NT2/D1 (cell line): Measurements from ENCODE around the gene TSPAN9.
A peak's percentile ranks its signal among the peaks of the same experiment; 100 is the strongest.

Experiments used
- DNase-seq: peaks from one replicate; pipeline ENCODE4 v3.0.0-alpha.2; 2011; ENCODE audit warnings: low read depth, low spot score
- H3K27me3 ChIP-seq: 2 replicates; pipeline ENCODE4 v1.6.0; 2011; ENCODE audit warnings: mild to moderate bottlenecking; ENCODE audit not compliant: insufficient read length, insufficient read depth
- H3K36me3 ChIP-seq: 2 replicates; pipeline ENCODE4 v1.6.1; 2011; ENCODE audit warnings: mild to moderate bottlenecking, low read length, mixed read lengths; ENCODE audit not compliant: insufficient read depth, insufficient read length
- H3K4me1 ChIP-seq: 2 replicates; pipeline ENCODE4 v1.5.1; 2011; ENCODE audit not compliant: insufficient read depth, insufficient read length
- H3K4me3 ChIP-seq: 2 replicates; pipeline ENCODE4 v1.5.1; 2011; ENCODE audit warnings: low read depth; ENCODE audit not compliant: insufficient read length
- H3K9ac ChIP-seq: 2 replicates; pipeline ENCODE4 v1.6.0; 2011; ENCODE audit warnings: low read depth; ENCODE audit not compliant: insufficient read length
- H3K9me3 ChIP-seq: 2 replicates; pipeline ENCODE4 v1.5.1; 2011; ENCODE audit warnings: mild to moderate bottlenecking, low read length; ENCODE audit not compliant: insufficient read depth
- SUZ12 ChIP-seq: IDR thresholded peaks from 2 replicates; pipeline ENCODE4 v1.6.1; 2011; ENCODE audit not compliant: insufficient read length, insufficient read depth; ENCODE audit errors: extremely low read depth
- YY1 ChIP-seq: IDR thresholded peaks from 2 replicates; pipeline ENCODE4 v1.6.1; 2011; ENCODE audit not compliant: insufficient read length, insufficient read depth
- ZNF274 ChIP-seq: IDR thresholded peaks from 2 replicates; pipeline ENCODE4 v1.6.1; 2011; ENCODE audit warnings: mild to moderate bottlenecking, low read depth, low read length

Gene TSPAN9

GRCh38 chr12:3253682-3254275 is 176.6 kb downstream of the TSPAN9 start:
- H3K9ac ChIP-seq = no peak overlapping the region
- no peak for DNase-seq
- TF ChIP-seq SUZ12 (no peak), ZNF274 (no peak), YY1 (no peak)
- peaks cover 28% of the 10 kb centered on the region for H3K4me1 ChIP-seq
- peaks cover 6% of the 10 kb centered on the region for H3K36me3 ChIP-seq
- H3K9me3 ChIP-seq = no peaks in the 10 kb centered on the region
- no peaks in the 10 kb centered on the region for H3K27me3 ChIP-seq
- H3K4me3 ChIP-seq = no peak overlapping the region

DNA sequence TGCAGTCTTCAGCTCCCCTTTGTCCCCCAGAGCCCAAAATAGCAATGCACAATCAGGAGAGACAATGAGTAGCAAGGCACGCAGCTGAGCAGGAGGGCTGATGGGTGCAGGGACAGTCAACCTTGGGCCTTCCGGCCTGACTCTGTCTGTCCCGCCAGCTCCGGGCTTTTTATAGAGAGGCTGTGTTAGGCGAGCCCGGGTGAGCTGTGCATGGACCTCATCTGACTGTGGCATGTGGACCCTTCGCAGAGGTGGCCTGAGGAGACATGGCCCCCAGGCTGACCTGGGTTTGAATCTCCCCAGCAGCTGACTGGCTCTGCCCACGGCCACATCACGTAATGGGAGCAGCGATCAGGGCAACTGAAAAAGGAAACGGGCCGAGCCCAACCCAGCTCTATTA is 177.9 kb downstream of the TSPAN9 start:
- Histone ChIP-seq H3K9me3 (no peaks in the 10 kb centered on the region), H3K27me3 (no peaks in the 10 kb centered on the region), H3K9ac (no peak overlapping the region), H3K36me3 (peaks cover 15% of the 10 kb centered on the region), H3K4me3 (no peak overlapping the region), H3K4me1 (peaks cover 28% of the 10 kb centered on the region)
- DNase-seq = no peak
- TF ChIP-seq ZNF274 = no peak
- no peak for TF ChIP-seq YY1
- TF ChIP-seq SUZ12 = no peak

- Histone ChIP-seq H3K9me3 (no peaks in the 10 kb centered on the region), H3K27me3 (no peaks in the 10 kb centered on the region), H3K9ac (no peak overlapping the region), H3K4me3 (no peak overlapping the region), H3K4me1 (peaks cover 26% of the 10 kb centered on the region), H3K36me3 (peaks cover 15% of the 10 kb centered on the region)
- TF ChIP-seq SUZ12 (no peak), YY1 (no peak), ZNF274 (no peak)
- no peak for DNase-seq
Observed at GRCh38 chr12:3256103-3256631, 179.0 kb downstream of the TSPAN9 start.

- Histone ChIP-seq H3K9ac (no peak overlapping the region), H3K9me3 (no peaks in the 10 kb centered on the region), H3K36me3 (peaks cover 20% of the 10 kb centered on the region), H3K27me3 (no peaks in the 10 kb centered on the region), H3K4me1 (peaks cover 20% of the 10 kb centered on the region), H3K4me3 (no peak overlapping the region)
- DNase-seq = peak; percentile 44
- TF ChIP-seq YY1 = no peak
- no peak for TF ChIP-seq ZNF274
- no peak for TF ChIP-seq SUZ12
Observed at GRCh38 chr12:3257411-3257810, 180.2 kb downstream of the TSPAN9 start.

DNA sequence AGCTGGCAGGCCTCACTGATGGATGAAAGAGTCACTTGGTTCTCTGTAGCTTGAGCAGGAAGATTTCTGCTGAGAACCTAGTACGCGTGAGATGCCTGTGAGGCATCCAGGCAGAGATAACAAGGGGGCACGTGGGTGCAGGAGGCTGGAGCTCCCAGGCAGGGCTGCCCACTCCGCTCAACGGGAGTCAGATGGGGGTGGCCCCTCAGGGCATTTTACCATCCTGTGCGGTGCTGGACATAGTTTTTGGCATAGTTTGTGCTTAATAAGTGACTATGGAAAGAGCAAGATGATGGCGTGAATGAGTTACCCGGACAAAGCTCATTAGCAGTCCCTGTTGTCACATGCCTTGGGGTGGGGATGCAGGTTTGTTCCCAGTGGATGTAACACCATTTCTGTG is 182.8 kb downstream of the TSPAN9 start:
- no peak for DNase-seq
- Histone ChIP-seq H3K9ac (no peak overlapping the region), H3K9me3 (no peaks in the 10 kb centered on the region), H3K4me1 (peaks cover 20% of the 10 kb centered on the region), H3K4me3 (no peak overlapping the region), H3K27me3 (no peaks in the 10 kb centered on the region), H3K36me3 (peaks cover 27% of the 10 kb centered on the region)
- no peak for TF ChIP-seq YY1
- no peak for TF ChIP-seq ZNF274
- TF ChIP-seq SUZ12 = no peak

GRCh38 chr12:3261782-3262359 is 184.7 kb downstream of the TSPAN9 start:
- TF ChIP-seq SUZ12 (no peak), YY1 (no peak), ZNF274 (no peak)
- Histone ChIP-seq H3K27me3 (no peaks in the 10 kb centered on the region), H3K4me1 (peaks cover 21% of the 10 kb centered on the region), H3K4me3 (no peak overlapping the region), H3K9ac (no peak overlapping the region), H3K36me3 (peaks cover 33% of the 10 kb centered on the region), H3K9me3 (no peaks in the 10 kb centered on the region)
- no peak for DNase-seq

GRCh38 chr12:3262470-3262869 is 185.3 kb downstream of the TSPAN9 start:
- no peak overlapping the region for H3K4me3 ChIP-seq
- H3K9ac ChIP-seq = no peak overlapping the region
- TF ChIP-seq ZNF274 = no peak
- no peak for TF ChIP-seq SUZ12
- TF ChIP-seq YY1 = no peak
- no peak for DNase-seq
- H3K4me1 ChIP-seq = peaks cover 22% of the 10 kb centered on the region
- no peaks in the 10 kb centered on the region for H3K27me3 ChIP-seq
- H3K36me3 ChIP-seq = peaks cover 37% of the 10 kb centered on the region
- H3K9me3 ChIP-seq = no peaks in the 10 kb centered on the region

- Histone ChIP-seq H3K36me3 (peaks cover 37% of the 10 kb centered on the region), H3K4me1 (peaks cover 26% of the 10 kb centered on the region), H3K9ac (no peak overlapping the region), H3K9me3 (no peaks in the 10 kb centered on the region), H3K27me3 (no peaks in the 10 kb centered on the region), H3K4me3 (no peak overlapping the region)
- no peak for DNase-seq
- TF ChIP-seq ZNF274 (no peak), SUZ12 (no peak), YY1 (no peak)
Observed at GRCh38 chr12:3263282-3263681, 186.1 kb downstream of the TSPAN9 start.
